CD1c-positive myeloid dendritic cell (primary cell): Measurements from ENCODE around the gene CCT6B.

ENCODE experiments used
- DNase-seq: peaks from one replicate; pipeline ENCODE4 v3.0.0-alpha.2; 2016; ENCODE audit errors: extremely low spot score

Gene CCT6B

GRCh38 chr17:34884597-34884996, 76.7 kb downstream of the CCT6B start:
- DNase-seq: no peak

GRCh38 chr17:34883106-34884000, 77.9 kb downstream of the CCT6B start:
- DNase-seq: no peak

DNA sequence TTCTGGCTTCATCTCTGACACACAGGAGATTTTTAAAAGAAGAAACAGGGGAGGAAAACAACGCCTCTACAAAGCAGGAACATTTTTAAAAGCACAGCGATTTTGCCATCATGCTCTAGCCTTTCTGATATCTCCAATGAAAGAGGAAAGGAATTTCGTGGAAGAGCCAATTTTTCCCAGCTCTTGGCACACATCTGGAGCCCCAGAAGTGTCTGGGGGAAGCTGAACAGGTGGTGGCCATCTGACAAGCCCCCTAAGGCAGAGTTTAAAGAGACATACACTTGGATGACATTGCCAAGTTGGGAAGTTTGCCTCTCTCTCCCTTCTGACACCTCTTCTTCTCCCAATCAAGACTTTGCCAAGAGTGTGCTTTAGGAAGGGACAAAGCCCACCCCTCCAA, 82.1 kb downstream of the CCT6B start:
- no peak for DNase-seq
